Measurements from ENCODE around the gene AHNAK2. TPM values are rescaled to one million over a fixed set of nuclear protein-coding genes. Genes with fewer than 3 reads are reported as not detected.

AHNAK2 gene
- polyA plus RNA-seq, 4 donors, result under 0.01 to 6.3 (median 0.17) TPM

- no peaks in the 10 kb centered on the region for H3K4me1 ChIP-seq (ENCODE audit: control insufficient read depth in 3 of 3, insufficient read depth in 2 of 3, low read depth in 1 of 3, low read length in 2 of 3)
- 81 to 87% (median 86%) methylated on average over 26 of the region's 26 CpGs for WGBS, 3 donors
- H3K27me3 ChIP-seq (ENCODE audit: control insufficient read depth in 3 of 3, insufficient read depth in 3 of 3, low read length in 3 of 3), result no peaks in the 10 kb centered on the region
- peaks cover 0 to 2% of the 10 kb centered on the region in 2 donors for H3K9me3 ChIP-seq (ENCODE audit: control insufficient read depth in 2 of 2, insufficient read depth in 1 of 2, low read depth in 1 of 2, low read length in 1 of 2)
- peaks cover 6 to 57% (median 8%) of the 10 kb centered on the region in 3 donors for H3K36me3 ChIP-seq (ENCODE audit: control insufficient read depth in 3 of 3, insufficient read depth in 2 of 3, low read depth in 1 of 3, low read length in 3 of 3)
- no peak for FAIRE-seq
- DNase-seq, result no peak
- H3K4me3 ChIP-seq (ENCODE audit: low read depth in 1 of 3, low read length in 3 of 3), result no peak overlapping the region
- no peak overlapping the region for H3K27ac ChIP-seq (ENCODE audit: low read depth in 1 of 3, low read length in 2 of 3)
These were observed 89.4 kb downstream of the AHNAK2 start for GRCh38 chr14:104888489-104889374.

DNA sequence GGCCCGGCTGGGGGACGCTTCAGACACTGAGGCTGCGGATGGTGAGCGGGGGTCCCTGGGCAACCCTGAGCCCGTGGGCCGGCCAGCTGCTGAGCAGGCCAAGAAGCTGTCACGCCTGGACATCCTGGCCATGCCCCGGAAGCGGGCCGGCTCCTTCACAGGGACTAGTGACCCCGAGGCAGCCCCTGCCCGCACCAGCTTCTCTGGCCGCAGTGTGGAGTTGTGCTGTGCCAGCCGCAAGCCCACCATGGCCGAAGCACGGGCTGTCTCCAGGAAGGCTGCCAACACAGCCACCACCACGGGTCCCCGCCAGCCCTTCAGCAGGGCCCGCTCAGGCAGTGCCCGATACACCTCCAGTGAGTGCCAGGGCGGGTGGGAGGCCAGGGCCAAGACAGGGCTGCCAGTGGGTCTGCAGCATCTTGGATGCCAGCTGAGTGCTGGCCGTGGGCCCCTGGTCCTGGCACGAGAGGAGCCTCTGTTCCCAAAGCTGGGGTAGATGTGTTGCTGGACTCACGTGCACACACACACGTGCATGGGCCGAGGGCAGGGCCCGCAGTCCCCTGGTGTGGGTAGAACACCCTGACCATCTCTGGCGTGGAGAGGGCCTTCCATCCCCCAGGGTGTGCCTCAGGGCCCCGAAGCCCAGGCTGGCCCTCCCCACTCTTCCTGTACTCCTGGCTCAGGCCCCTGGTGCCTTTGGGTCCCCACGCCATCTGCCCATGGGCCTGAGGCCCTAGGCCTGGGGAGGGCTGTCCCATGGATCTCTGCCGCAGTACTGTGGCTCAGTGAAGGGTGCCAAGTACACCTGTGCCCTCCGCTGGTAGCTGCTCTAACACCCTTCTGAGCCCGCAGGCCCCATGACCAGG lies 90.3 kb downstream of the AHNAK2 start:
- H3K27ac ChIP-seq (ENCODE audit: low read depth in 1 of 3, low read length in 2 of 3), result no peak overlapping the region
- H3K9me3 ChIP-seq (ENCODE audit: control insufficient read depth in 2 of 2, insufficient read depth in 1 of 2, low read depth in 1 of 2, low read length in 1 of 2), result peaks cover 0 to 2% of the 10 kb centered on the region in 2 donors
- no peaks in the 10 kb centered on the region for H3K4me1 ChIP-seq (ENCODE audit: control insufficient read depth in 3 of 3, insufficient read depth in 2 of 3, low read depth in 1 of 3, low read length in 2 of 3)
- no peak overlapping the region for H3K4me3 ChIP-seq (ENCODE audit: low read depth in 1 of 3, low read length in 3 of 3)
- no peak for FAIRE-seq
- 93 to 94% (median 94%) methylated on average over 27 to 33 of the region's 33 CpGs for WGBS, 3 donors
- DNase-seq, result no peak
- H3K27me3 ChIP-seq (ENCODE audit: control insufficient read depth in 3 of 3, insufficient read depth in 3 of 3, low read length in 3 of 3), result no peaks in the 10 kb centered on the region
- H3K36me3 ChIP-seq (ENCODE audit: control insufficient read depth in 3 of 3, insufficient read depth in 2 of 3, low read depth in 1 of 3, low read length in 3 of 3), result peaks cover 8 to 60% (median 9%) of the 10 kb centered on the region in 3 donors

Other genes starting within 250 kb of the AHNAK2 start
- gene SIVA1, start 225.2 kb downstream of the AHNAK2 start, polyA plus RNA-seq, result 100 to 1,000 TPM in 3 of 4 donors, 10 to 100 TPM in 1; 91.9 to 269 (median 140) TPM
- gene AKT1, start 182.6 kb downstream of the AHNAK2 start, polyA plus RNA-seq, result 10 to 100 TPM; 72.4 to 95.9 (median 82.7) TPM
- gene ZBTB42, start 177.3 kb downstream of the AHNAK2 start, polyA plus RNA-seq, result 1 to 10 TPM; 2.7 to 6.6 (median 5.4) TPM
- gene CEP170B, start 113.1 kb downstream of the AHNAK2 start, polyA plus RNA-seq, result 10 to 100 TPM; 24.9 to 33.9 (median 31.1) TPM
- 10 to 100 TPM in 1 of 4 donors, 1 to 10 TPM in 1, under 1 TPM in 1, not detected in 1; 0.42 to 12.4 (median 1.4) TPM for gene PLD4, start 53.5 kb downstream of the AHNAK2 start, polyA plus RNA-seq
- gene CLBA1, start 7.4 kb upstream of the AHNAK2 start, polyA plus RNA-seq, result 1 to 10 TPM in 3 of 4 donors, under 1 TPM in 1; 0.89 to 6.8 (median 3.2) TPM
- 10 to 100 TPM in 2 of 4 donors, 1 to 10 TPM in 2; 2.7 to 11.3 (median 6.9) TPM for gene CDCA4, start 42.7 kb upstream of the AHNAK2 start, polyA plus RNA-seq
- 1 to 10 TPM in 2 of 4 donors, under 1 TPM in 1, not detected in 1; 0.81 to 1.4 (median 1.1) TPM for gene GPR132, start 87.1 kb upstream of the AHNAK2 start, polyA plus RNA-seq
- 10 to 100 TPM in 1 of 4 donors, 1 to 10 TPM in 3; 2.0 to 15.1 (median 4.8) TPM for gene JAG2, start 190.4 kb upstream of the AHNAK2 start, polyA plus RNA-seq
- gene NUDT14, start 202.9 kb upstream of the AHNAK2 start, polyA plus RNA-seq, result 10 to 100 TPM; 25.9 to 68.1 (median 51.7) TPM